ENCODE data around the gene HIPK1. TPM values are rescaled to one million over a fixed set of nuclear protein-coding genes. Genes with fewer than 3 reads are reported as not detected.

The HIPK1 gene
- total and polyA plus RNA-seq, 2 of the 13 experiments (the other 11 are each of a cell fraction or from before 2014, with no cell fraction given), result 20.8 to 33.4 TPM

GRCh38 chr1:113928941-113929749 is at the start of gene HIPK1 (continued):
- TF ChIP-seq ZNF83 (CRISPR knock-in tag; IDR thresholded peaks at IDR 0.05; ENCODE audit: borderline replicate concordance) (no peak), ZNF224 (CRISPR knock-in tag; IDR thresholded peaks at IDR 0.05) (peak; percentile 79; the same call in 1 of the 2 replicates), POGZ (CRISPR knock-in tag; IDR thresholded peaks at IDR 0.05) (peak; percentile 48; the same call in 1 of the 2 replicates), JDP2 (CRISPR knock-in tag; IDR thresholded peaks at IDR 0.05; ENCODE audit: borderline replicate concordance) (no peak), ZNF687 (CRISPR knock-in tag; IDR thresholded peaks at IDR 0.05) (peak; percentile 86), MTF2 (CRISPR knock-in tag; IDR thresholded peaks at IDR 0.05; ENCODE audit: borderline replicate concordance) (no peak), ZNF382 (CRISPR knock-in tag; IDR thresholded peaks at IDR 0.05; ENCODE audit: borderline replicate concordance) (no peak), ZBTB3 (CRISPR knock-in tag; IDR thresholded peaks at IDR 0.05; ENCODE audit: borderline replicate concordance, low read depth) (peak; percentile 49; the same call in 1 of the 2 replicates), GABPB1 (CRISPR knock-in tag; IDR thresholded peaks at IDR 0.05) (peak; percentile 96), ZNF460 (CRISPR knock-in tag; IDR thresholded peaks at IDR 0.05; ENCODE audit: borderline replicate concordance) (no peak; the same call in 1 of the 2 replicates), GPN1 (CRISPR knock-in tag; IDR thresholded peaks at IDR 0.05; ENCODE audit: borderline replicate concordance) (no peak), BATF2 (CRISPR knock-in tag; IDR thresholded peaks at IDR 0.05) (no peak), ATF7-NPFF (CRISPR knock-in tag; IDR thresholded peaks at IDR 0.05; ENCODE audit: low read depth) (peak; percentile 76), ZFP90 (CRISPR knock-in tag; IDR thresholded peaks at IDR 0.05; ENCODE audit: borderline replicate concordance) (peak; percentile 82; the same call in 1 of the 2 replicates), GRHL1 (CRISPR knock-in tag; conservative IDR thresholded peaks at IDR 0.05) (no peak), ZNF644 (CRISPR knock-in tag; IDR thresholded peaks at IDR 0.05; ENCODE audit: low read depth) (no peak), ZBTB8A (CRISPR knock-in tag; IDR thresholded peaks at IDR 0.05; ENCODE audit: borderline replicate concordance, low read depth) (no peak), HNF4A (CRISPR knock-in tag; IDR thresholded peaks at IDR 0.05) (peak; percentile 88), GABPA (IDR thresholded peaks at IDR 0.05; ENCODE audit: low read depth, low read length) (peak; percentile 78), GABPA (CRISPR knock-in tag; IDR thresholded peaks at IDR 0.05; ENCODE audit: low read depth) (peak; percentile 92), IRF2 (CRISPR knock-in tag; IDR thresholded peaks at IDR 0.05) (peak; percentile 84; the same call in 1 of the 2 replicates), ZNF883 (CRISPR knock-in tag; IDR thresholded peaks at IDR 0.05; ENCODE audit: not compliant biosample characterization) (no peak)
- TF ChIP-seq, protein P1, sequence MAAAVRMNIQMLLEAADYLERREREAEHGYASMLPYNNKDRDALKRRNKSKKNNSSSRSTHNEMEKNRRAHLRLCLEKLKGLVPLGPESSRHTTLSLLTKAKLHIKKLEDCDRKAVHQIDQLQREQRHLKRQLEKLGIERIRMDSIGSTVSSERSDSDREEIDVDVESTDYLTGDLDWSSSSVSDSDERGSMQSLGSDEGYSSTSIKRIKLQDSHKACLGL (CRISPR knock-in tag; IDR thresholded peaks at IDR 0.05), result no peak; the same call in 1 of the 2 replicates
